Fibroblast of skin of abdomen (primary cell): ENCODE measurements around the gene DEFB118. TPM values are rescaled to one million over a fixed set of nuclear protein-coding genes. Genes with fewer than 3 reads are reported as not detected.
"Not testable (repeated sequence)": the region's sequence is repeated elsewhere in the genome, so short reads cannot be mapped to it uniquely, and the experiment has no call there.

Experiments used
- DNase-seq: peaks from one replicate; pipeline ENCODE4 v3.0.0-alpha.2; 2013
- polyA plus RNA-seq, 2 experiments: library from polyadenylated mRNA; unstranded; fragments of 120-200 nt; gene quantifications; one replicate each; pipeline ENCODE4 v1.2.1, GENCODE V29; 2013; ENCODE audit not compliant: insufficient read length in 2 of 2

DEFB118 gene
- polyA plus RNA-seq (2013, experiment 1 of 2; ENCODE audit: insufficient read length): not detected
- not detected for polyA plus RNA-seq (2013, experiment 2 of 2; ENCODE audit: insufficient read length)

GRCh38 chr20:31368301-31368700, at the start of gene DEFB118:
TSS of gene DEFB118 (plus strand) at chr20:31368601. CDS start at chr20:31368651, 50 bp downstream.
- no peak for DNase-seq

DNA sequence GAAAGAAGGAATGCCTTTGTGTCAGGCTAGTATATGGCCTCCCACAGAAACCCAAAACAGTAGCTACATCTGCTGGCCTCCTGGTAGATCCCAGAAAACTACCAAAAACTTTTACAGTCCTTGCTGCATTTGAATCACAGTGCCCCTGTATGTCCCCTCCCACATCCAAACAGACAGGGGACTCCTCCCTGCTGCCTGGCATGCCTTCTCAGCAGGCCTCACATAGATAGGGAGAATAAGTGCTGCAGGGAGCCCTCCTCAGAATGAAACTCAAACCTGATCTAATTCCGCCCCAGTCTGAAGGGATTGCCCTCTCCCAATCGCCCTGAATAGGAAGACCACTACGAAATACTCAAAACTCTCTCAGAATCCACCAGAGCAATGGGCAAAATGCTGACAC, 45.9 kb upstream of the DEFB118 start:
- DNase-seq: no peak

GRCh38 chr20:31330893-31331292, 37.5 kb upstream of the DEFB118 start:
- DNase-seq: no peak

GRCh38 chr20:31341470-31341869, 26.9 kb upstream of the DEFB118 start:
- DNase-seq: no peak

- DNase-seq: no peak
These were observed 12.4 kb upstream of the DEFB118 start for GRCh38 chr20:31355981-31356380.

GRCh38 chr20:31363295-31363694, 5.1 kb upstream of the DEFB118 start:
- no peak for DNase-seq

DNA sequence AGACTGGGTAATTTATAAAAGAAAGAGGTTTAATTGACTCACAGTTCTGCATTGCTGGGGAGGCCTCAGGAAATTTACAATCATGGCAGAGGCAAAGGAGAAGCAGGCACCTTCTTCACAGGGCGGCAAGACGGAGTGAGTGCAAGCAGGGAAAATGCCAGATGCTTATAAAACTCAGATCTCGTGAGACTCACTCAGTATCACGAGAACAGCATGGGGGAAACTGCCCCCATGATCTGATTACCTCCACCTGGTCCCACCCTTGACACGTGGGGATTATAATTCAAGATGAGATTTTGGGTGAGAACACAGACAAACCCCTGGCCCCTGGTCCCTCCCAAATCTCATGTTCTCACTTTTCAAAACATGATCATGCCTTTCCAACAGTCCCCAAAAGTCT, 4.1 kb upstream of the DEFB118 start:
- not testable (repeated sequence) for DNase-seq

GRCh38 chr20:31374346-31374745, 5.9 kb downstream of the DEFB118 start:
- no peak for DNase-seq

GRCh38 chr20:31390490-31390889, 22.1 kb downstream of the DEFB118 start, which contains the start of gene DEFB119:
TSS of gene DEFB119 (minus strand) at chr20:31390590. CDS start at chr20:31390483, 107 bp downstream.
- no peak for DNase-seq

DNA sequence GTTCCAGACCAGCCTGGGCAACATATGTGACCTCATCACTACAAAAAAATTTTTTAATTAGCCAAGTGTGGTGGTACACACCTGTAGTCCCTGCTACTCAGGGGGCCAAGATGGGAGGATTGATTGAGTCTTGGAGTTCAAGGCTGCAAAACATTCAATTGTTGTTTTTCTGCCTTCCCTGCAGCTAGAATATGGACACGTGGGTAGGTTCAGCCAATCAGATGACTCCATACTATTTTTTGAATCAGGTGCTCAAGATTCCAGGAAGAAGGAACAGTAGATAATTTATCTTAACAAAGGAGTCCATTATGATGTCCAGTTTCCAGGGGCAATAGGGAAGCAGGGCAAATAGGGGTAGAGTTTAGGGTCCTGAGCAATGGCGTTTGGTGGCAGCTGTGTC, 24.4 kb downstream of the DEFB118 start:
- no peak for DNase-seq

- no peak for DNase-seq
These were observed 26.5 kb downstream of the DEFB118 start for GRCh38 chr20:31394900-31395299.

DNA sequence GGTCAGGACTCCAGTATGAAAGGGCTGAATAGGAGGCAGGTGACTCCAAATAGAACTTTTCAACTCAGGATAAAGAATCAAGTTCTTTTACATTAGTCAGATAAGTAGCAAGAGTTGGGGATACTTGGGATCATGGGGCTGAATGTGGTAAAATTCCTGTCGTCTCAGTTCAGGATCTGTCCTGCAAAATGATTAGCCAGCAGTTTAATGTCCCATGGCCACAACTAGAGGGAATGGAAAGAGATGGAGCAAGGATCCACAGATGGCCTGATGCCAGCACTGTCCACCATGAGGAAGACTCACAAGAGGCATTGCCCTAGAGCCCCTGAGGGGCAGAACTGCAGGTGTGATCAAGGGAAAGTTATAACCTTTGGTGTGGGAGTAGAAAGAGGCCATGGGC, 35.5 kb downstream of the DEFB118 start:
- DNase-seq: no peak

GRCh38 chr20:31406115-31406514, 37.7 kb downstream of the DEFB118 start, which contains the start of gene DEFB121:
TSS of gene DEFB121 (minus strand) at chr20:31406215. CDS start at chr20:31406152, 63 bp downstream.
- DNase-seq: no peak

- DNase-seq: no peak
These were observed 41.6 kb downstream of the DEFB118 start for GRCh38 chr20:31410011-31410410.

- DNase-seq: no peak
These were observed 46.0 kb downstream of the DEFB118 start for GRCh38 chr20:31414381-31414780.

DNA sequence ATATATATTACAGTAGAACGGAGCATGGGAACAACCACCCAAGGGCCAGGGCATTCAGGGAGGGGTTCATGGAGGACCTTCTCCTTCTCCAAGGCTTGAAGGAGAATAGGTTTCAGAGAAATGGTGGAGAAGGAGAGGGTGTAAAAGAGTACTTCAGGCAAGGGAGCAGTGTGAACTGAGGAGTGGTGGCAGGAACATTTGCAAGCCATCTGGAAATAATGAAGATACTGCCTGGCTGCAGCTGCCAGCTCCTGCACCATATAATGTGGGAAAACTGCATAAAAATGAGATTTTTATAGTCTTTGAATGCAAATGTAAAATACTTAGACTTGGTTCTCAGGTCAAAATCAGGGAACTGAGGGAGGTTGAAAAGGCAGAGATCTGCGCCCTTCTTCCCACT, 47.3 kb downstream of the DEFB118 start:
- no peak for DNase-seq

DNA sequence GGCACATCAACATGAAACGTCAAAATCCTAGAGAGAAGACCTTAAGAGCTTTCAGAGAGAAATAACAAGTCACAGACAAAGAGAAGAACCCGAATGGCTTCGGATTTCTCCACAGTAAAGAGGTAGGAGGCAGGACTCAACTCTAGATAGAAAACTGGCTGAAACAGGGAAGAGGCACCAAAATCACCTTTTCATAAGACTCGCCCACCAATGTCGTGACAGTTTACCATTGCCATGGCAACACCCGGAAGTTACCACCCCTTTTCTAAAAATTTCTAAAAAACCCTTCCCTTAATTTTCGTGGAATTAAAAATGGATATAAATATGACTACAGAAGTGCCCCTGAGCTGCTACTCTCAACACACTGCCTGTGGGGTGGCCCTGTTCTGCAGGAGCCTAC, 49.9 kb downstream of the DEFB118 start:
- no peak for DNase-seq
